ENCODE results near the gene TMEM245. TPM values are rescaled to one million over a fixed set of nuclear protein-coding genes. Genes with fewer than 3 reads are reported as not detected.

Gene TMEM245
- total RNA-seq, 1 donor from 2014 or later = 85.3 TPM

DNA sequence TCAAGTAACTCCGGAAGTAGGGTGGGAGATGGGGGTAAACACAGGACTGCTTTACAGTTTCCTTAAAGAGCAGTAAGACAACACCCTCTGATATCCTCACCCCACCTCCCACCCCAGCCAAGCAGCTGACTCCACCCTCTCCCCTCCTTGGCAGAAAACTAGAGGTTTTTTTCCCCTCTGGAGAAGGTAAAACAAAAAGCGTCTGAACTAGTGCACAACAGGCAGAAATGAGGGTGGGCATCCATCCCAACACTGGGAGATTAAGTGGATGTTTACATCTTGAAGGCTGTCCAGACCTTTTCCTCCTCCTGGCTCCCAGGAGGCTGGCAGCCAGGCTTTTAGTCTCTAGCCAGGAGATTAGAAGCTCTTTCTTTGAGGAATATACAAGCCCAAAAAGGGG, 92.6 kb downstream of the TMEM245 start:
- H3K9me3 ChIP-seq (ENCODE audit: low read depth) = no peaks in the 10 kb centered on the region
- no peak overlapping the region for H3K9ac ChIP-seq
- H2AFZ ChIP-seq (replicated peaks) = no peak overlapping the region
- TF ChIP-seq EZH2phosphoT487 (IDR thresholded peaks at IDR 0.05) = no peak
- no peak for TF ChIP-seq EZH2 (IDR thresholded peaks at IDR 0.05)
- TF ChIP-seq, protein P1, sequence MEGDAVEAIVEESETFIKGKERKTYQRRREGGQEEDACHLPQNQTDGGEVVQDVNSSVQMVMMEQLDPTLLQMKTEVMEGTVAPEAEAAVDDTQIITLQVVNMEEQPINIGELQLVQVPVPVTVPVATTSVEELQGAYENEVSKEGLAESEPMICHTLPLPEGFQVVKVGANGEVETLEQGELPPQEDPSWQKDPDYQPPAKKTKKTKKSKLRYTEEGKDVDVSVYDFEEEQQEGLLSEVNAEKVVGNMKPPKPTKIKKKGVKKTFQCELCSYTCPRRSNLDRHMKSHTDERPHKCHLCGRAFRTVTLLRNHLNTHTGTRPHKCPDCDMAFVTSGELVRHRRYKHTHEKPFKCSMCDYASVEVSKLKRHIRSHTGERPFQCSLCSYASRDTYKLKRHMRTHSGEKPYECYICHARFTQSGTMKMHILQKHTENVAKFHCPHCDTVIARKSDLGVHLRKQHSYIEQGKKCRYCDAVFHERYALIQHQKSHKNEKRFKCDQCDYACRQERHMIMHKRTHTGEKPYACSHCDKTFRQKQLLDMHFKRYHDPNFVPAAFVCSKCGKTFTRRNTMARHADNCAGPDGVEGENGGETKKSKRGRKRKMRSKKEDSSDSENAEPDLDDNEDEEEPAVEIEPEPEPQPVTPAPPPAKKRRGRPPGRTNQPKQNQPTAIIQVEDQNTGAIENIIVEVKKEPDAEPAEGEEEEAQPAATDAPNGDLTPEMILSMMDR (IDR thresholded peaks at IDR 0.05) = no peak
- H4K20me1 ChIP-seq (ENCODE audit: low read depth) = peaks cover 31% of the 10 kb centered on the region
- H3K4me3 ChIP-seq = no peak overlapping the region
- Mint-ChIP-seq H3K4me1 (peaks cover 14% of the 10 kb centered on the region), H3K9me3 (no peaks in the 10 kb centered on the region), H3K4me3 (no peak overlapping the region), H3K36me3 (peaks cover 17% of the 10 kb centered on the region), H3K27ac (no peak overlapping the region), H3K27me3 (ENCODE audit: insufficient read depth, low read depth) (no peaks in the 10 kb centered on the region)
- H3K4me1 ChIP-seq = peaks cover 29% of the 10 kb centered on the region
- peaks cover 25% of the 10 kb centered on the region for H3K79me2 ChIP-seq (ENCODE audit: low read depth)
- peaks cover 18% of the 10 kb centered on the region for H3F3A ChIP-seq (ENCODE audit: low read depth)
- H3K27me3 ChIP-seq = no peaks in the 10 kb centered on the region
- H3K4me2 ChIP-seq = peak overlapping the region; percentile 68
- no peaks in the 10 kb centered on the region for H3K36me3 ChIP-seq
- peak overlapping the region; percentile 82 for H3K27ac ChIP-seq
- DNase-seq (ENCODE audit: low spot score) = peak; percentile 21

DNA sequence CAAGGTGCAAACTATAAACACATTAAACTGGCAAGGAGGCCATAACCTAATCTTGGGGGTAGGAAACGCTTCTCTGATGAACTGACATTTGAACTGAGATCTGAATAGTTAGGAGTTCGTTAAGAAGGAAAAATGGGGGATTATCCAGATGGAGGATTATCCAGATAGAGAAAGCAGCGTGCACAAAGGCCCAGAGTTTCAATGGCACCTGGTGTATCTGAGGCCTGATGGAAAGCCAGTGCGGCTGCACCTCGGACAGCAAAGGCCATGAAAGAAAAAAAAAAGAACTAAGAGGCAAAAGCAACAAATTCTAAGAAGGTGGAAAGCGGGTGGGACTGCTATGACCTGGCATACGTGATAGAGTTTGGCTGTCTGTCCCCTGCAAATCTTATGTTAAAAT, 93.4 kb downstream of the TMEM245 start:
- Mint-ChIP-seq H3K27me3 (ENCODE audit: insufficient read depth, low read depth) (no peaks in the 10 kb centered on the region), H3K4me3 (no peak overlapping the region)
- TF ChIP-seq, protein P1 (IDR thresholded peaks at IDR 0.05) = no peak
- TF ChIP-seq EZH2 (IDR thresholded peaks at IDR 0.05) (no peak), EZH2phosphoT487 (IDR thresholded peaks at IDR 0.05) (no peak)

DNA sequence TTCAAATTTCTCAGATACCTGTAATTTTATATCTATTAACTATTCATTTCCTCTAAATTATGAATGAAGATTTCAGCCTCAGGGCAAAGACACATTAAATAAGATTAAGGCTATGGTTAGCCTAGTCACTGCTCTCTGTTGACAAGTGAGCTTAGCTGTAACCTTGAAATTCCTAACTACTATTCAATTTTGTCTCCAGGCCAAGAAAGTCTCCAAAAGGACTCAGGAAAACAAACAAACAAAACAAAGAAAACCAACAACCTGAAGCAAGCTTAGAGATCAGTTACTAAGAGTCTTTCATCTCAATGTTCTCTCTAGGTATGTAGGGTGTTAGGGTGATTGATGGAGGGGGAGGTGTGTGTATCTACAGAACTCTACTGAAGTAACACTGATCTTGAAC, 96.9 kb downstream of the TMEM245 start:
- no peak for DNase-seq (ENCODE audit: low spot score)
- Mint-ChIP-seq H3K4me3 (no peak overlapping the region), H3K27ac (no peak overlapping the region), H3K4me1 (peaks cover 14% of the 10 kb centered on the region), H3K27me3 (ENCODE audit: insufficient read depth, low read depth) (no peaks in the 10 kb centered on the region), H3K9me3 (no peaks in the 10 kb centered on the region), H3K36me3 (peaks cover 13% of the 10 kb centered on the region)
- peaks cover 18% of the 10 kb centered on the region for H3K79me2 ChIP-seq (ENCODE audit: low read depth)
- no peak overlapping the region for H3K4me3 ChIP-seq
- H2AFZ ChIP-seq (replicated peaks) = no peak overlapping the region
- no peak overlapping the region for H3K27ac ChIP-seq
- no peak overlapping the region for H3K4me2 ChIP-seq
- H4K20me1 ChIP-seq (ENCODE audit: low read depth) = peaks cover 37% of the 10 kb centered on the region
- TF ChIP-seq EZH2phosphoT487 (IDR thresholded peaks at IDR 0.05) = no peak
- TF ChIP-seq EZH2 (IDR thresholded peaks at IDR 0.05) = no peak
- TF ChIP-seq, protein P1 (IDR thresholded peaks at IDR 0.05) = no peak
- peaks cover 18% of the 10 kb centered on the region for H3F3A ChIP-seq (ENCODE audit: low read depth)
- no peak overlapping the region for H3K9ac ChIP-seq
- no peaks in the 10 kb centered on the region for H3K27me3 ChIP-seq
- H3K36me3 ChIP-seq = peaks cover 16% of the 10 kb centered on the region
- peaks cover 28% of the 10 kb centered on the region for H3K4me1 ChIP-seq
- H3K9me3 ChIP-seq (ENCODE audit: low read depth) = no peaks in the 10 kb centered on the region

More for the DNA sequence above, 93.4 kb downstream of the TMEM245 start:
- Histone ChIP-seq H3K4me2 (peak overlapping the region; percentile 68), H4K20me1 (ENCODE audit: low read depth) (peaks cover 31% of the 10 kb centered on the region), H3K27me3 (no peaks in the 10 kb centered on the region), H3K36me3 (no peaks in the 10 kb centered on the region), H3K4me1 (peaks cover 29% of the 10 kb centered on the region), H3K9ac (no peak overlapping the region), H3K79me2 (ENCODE audit: low read depth) (peaks cover 25% of the 10 kb centered on the region), H3K4me3 (peak overlapping the region; percentile 4), H2AFZ (replicated peaks) (no peak overlapping the region), H3K9me3 (ENCODE audit: low read depth) (no peaks in the 10 kb centered on the region), H3F3A (ENCODE audit: low read depth) (peaks cover 18% of the 10 kb centered on the region), H3K27ac (peak overlapping the region; percentile 82)
- Mint-ChIP-seq H3K4me1 (peaks cover 14% of the 10 kb centered on the region), H3K27ac (peak overlapping the region; percentile 82), H3K36me3 (peaks cover 15% of the 10 kb centered on the region), H3K9me3 (no peaks in the 10 kb centered on the region)
- peak; percentile 67 for DNase-seq (ENCODE audit: low spot score)
